A549 (cell line): ENCODE data around the gene MON2. TPM values are rescaled to one million over a fixed set of nuclear protein-coding genes. Genes with fewer than 3 reads are reported as not detected.
A peak's percentile ranks its signal among the peaks of the same experiment; 100 is the strongest.

Experiments
- ATAC-seq, 2 experiments: fragments of 200-7000 bp in 1 of 2; fragments of >200 bp in 1 of 2; cut with Nextera tagmentation in 1 of 2; cut with Tn5 transposase in 1 of 2; 3 replicates each; pipeline versions ENCODE4 v1.8.0 to v1.9.1; 2018 to 2020; ENCODE audit warnings: mild to moderate bottlenecking in 1 of 2, moderate library complexity in 1 of 2
- CTCF ChIA-PET: fragments of 300-600 bp; sonication (Branson Sonifier 250); formaldehyde crosslinking; extraction: SDS; loops from one replicate; lab custom pipeline; 2021; ENCODE audit warnings: antibody characterized with exemption, inconsistent platforms; lab: Yijun Ruan, JAX
- POLR2A ChIA-PET: fragments of 350-600 bp; formaldehyde crosslinking; extraction: SDS; loops from one replicate; lab custom pipeline; 2021; ENCODE audit warnings: antibody characterized with exemption, inconsistent platforms; lab: Yijun Ruan, JAX
- DNase-seq, 2 experiments: peaks; one replicate each; pipeline versions ENCODE4 v3.0.0 to v3.0.0-alpha.2; 2011 to 2016; ENCODE audit warnings: low read depth in 1 of 2, low spot score in 1 of 2
- FAIRE-seq: peaks from 2 replicates; lab custom pipeline; 2011; peaks lifted over from hg19 to GRCh38; lab: Jason Lieb, UNC
- H3K27ac ChIP-seq, 2 experiments: fragments of >200 bp; sonication (Bioruptor Twin); formaldehyde crosslinking; 3 replicates each; pipeline ENCODE4 v1.5.1; 2016 to 2017
- H3K4me1 ChIP-seq: fragments of >200 bp; sonication (Bioruptor Twin); formaldehyde crosslinking; 3 replicates; pipeline ENCODE4 v1.6.1; 2016
- H3K4me2 ChIP-seq: fragments of >200 bp; sonication (Bioruptor Twin); formaldehyde crosslinking; 3 replicates; pipeline ENCODE4 v1.6.1; 2016
- H3K4me3 ChIP-seq: fragments of >200 bp; sonication (Bioruptor Twin); formaldehyde crosslinking; 3 replicates; pipeline ENCODE4 v1.5.1; 2016
- H3K9me3 ChIP-seq: fragments of >200 bp; sonication (Bioruptor Twin); formaldehyde crosslinking; 3 replicates; pipeline ENCODE4 v1.6.1; 2016
- EHF ChIP-seq: fragments of 250-450 bp; sonication (Bioruptor Pico); IDR thresholded peaks from 2 replicates; pipeline ENCODE4 v1.5.0; 2020; ENCODE audit warnings: mild to moderate bottlenecking
- HEYL ChIP-seq: fragments of 250-450 bp; sonication (Bioruptor Pico); IDR thresholded peaks from 2 replicates; pipeline ENCODE4 v1.8.0; 2021; ENCODE audit warnings: mild to moderate bottlenecking, moderate library complexity
- HOXB5 ChIP-seq: fragments of 250-450 bp; sonication (Bioruptor Pico); IDR thresholded peaks from 2 replicates; pipeline ENCODE4 v1.5.0; 2020; ENCODE audit warnings: mild to moderate bottlenecking, moderate library complexity
- MAFK ChIP-seq: fragments of 450-650 bp; IDR thresholded peaks from 2 replicates; pipeline ENCODE4 v1.6.1; 2014; ENCODE audit not compliant: partially characterized antibody
- NFE2L2 ChIP-seq: fragments of 150-350 bp; conservative IDR thresholded peaks from 2 replicates; pipeline ENCODE4 v1.6.1; 2014; ENCODE audit warnings: low read length
- ZC3H11A ChIP-seq: fragments of 450-650 bp; IDR thresholded peaks from 2 replicates; pipeline ENCODE4 v1.6.1; 2014; ENCODE audit warnings: antibody characterized with exemption, mild to moderate bottlenecking
- ZSCAN20 ChIP-seq: fragments of 250-450 bp; sonication (Bioruptor Pico); IDR thresholded peaks from 2 replicates; pipeline ENCODE4 v1.8.0; 2022; ENCODE audit warnings: mild to moderate bottlenecking, moderate library complexity
- WGBS: methylation state at CpG from one replicate; pipeline ENCODE4 v1.1.6; 2017; ENCODE audit errors: missing lambda C conversion rate; 5-methylcytosine and 5-hydroxymethylcytosine counted together
- polyA plus RNA-seq, 4 experiments: library from polyadenylated mRNA; depleted of rRNA in 3 of 4; stranded (reverse); fragments of >200 nt; fragmentation: RNase III in 1 of 4; extraction: RNeasy Plus Mini Kit Qiagen cat#74134 plus additional on column Dnase treatment in 1 of 4; gene quantifications; 2 replicates in 3 of 4; 3 replicates in 1 of 4; pipeline ENCODE4 v1.2.3, GENCODE V29; 2011 to 2017
- TF ChIP-seq, protein P1 (sequence below): fragments of 200-600 bp; sonication (generic); IDR thresholded peaks from 2 replicates; pipeline ENCODE4 v1.6.1; 2016; ENCODE audit warnings: antibody characterized with exemption, mild to moderate bottlenecking, moderate library complexity
- TF ChIP-seq, protein P2 (sequence below): fragments of >200 bp; sonication (Bioruptor Twin); formaldehyde crosslinking; IDR thresholded peaks from 3 replicates; pipeline ENCODE4 v1.5.1; 2016
- TF ChIP-seq, protein P3 (sequence below): fragments of 250-450 bp; sonication (Bioruptor Pico); IDR thresholded peaks from 2 replicates; pipeline ENCODE4 v1.5.0; 2021; ENCODE audit warnings: mild to moderate bottlenecking, moderate library complexity, borderline replicate concordance

The MON2 gene
- polyA plus RNA-seq, 2 of the 4 experiments (the other 2 are of a cell fraction) = 17.1 to 27.7 TPM

DNA sequence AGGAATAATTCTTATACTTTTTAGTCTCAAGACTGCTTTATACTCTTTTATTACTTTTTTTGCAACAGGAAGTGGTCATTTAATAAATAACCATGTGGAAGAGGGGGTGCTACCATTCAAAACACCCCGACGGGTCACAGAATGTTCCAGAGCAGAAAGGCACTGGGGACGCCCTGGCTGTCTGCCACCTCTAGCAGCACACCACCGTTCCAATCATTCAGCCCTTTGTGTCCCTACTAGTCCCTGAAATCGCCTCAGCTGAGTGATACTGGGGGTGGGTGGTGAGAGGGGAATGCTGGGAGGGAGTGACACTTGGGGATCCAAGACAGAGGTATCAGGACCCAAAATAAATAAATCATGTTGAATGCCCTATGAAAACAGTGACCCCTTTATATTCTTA lies 52.4 kb downstream of the MON2 start:
- H3K27ac ChIP-seq = peak overlapping the region; percentile 54 to 62; a peak in 4 of 6 replicates
- WGBS = 56% methylated on average over 5 of the region's 5 CpGs
- POLR2A ChIA-PET = no interaction called here
- H3K4me3 ChIP-seq = peak overlapping the region; percentile 42; the same call in 2 of the 3 replicates
- ATAC-seq = peak in 1 of 2 experiments; percentile 41; a peak in 3 of 6 replicates
- peak overlapping the region; percentile 74 for H3K4me2 ChIP-seq
- CTCF ChIA-PET = interaction anchor here (1.0 to 1.8 kb wide), 4 partner anchors 23 to 294 kb away, joined by 3 to 8 read pairs (median 4); no protein-coding TSS in a partner anchor
- TF ChIP-seq HOXB5 (CRISPR knock-in tag) (no peak), NFE2L2 (no peak), ZSCAN20 (CRISPR knock-in tag) (no peak), ZC3H11A (no peak)
- TF ChIP-seq, protein P1, sequence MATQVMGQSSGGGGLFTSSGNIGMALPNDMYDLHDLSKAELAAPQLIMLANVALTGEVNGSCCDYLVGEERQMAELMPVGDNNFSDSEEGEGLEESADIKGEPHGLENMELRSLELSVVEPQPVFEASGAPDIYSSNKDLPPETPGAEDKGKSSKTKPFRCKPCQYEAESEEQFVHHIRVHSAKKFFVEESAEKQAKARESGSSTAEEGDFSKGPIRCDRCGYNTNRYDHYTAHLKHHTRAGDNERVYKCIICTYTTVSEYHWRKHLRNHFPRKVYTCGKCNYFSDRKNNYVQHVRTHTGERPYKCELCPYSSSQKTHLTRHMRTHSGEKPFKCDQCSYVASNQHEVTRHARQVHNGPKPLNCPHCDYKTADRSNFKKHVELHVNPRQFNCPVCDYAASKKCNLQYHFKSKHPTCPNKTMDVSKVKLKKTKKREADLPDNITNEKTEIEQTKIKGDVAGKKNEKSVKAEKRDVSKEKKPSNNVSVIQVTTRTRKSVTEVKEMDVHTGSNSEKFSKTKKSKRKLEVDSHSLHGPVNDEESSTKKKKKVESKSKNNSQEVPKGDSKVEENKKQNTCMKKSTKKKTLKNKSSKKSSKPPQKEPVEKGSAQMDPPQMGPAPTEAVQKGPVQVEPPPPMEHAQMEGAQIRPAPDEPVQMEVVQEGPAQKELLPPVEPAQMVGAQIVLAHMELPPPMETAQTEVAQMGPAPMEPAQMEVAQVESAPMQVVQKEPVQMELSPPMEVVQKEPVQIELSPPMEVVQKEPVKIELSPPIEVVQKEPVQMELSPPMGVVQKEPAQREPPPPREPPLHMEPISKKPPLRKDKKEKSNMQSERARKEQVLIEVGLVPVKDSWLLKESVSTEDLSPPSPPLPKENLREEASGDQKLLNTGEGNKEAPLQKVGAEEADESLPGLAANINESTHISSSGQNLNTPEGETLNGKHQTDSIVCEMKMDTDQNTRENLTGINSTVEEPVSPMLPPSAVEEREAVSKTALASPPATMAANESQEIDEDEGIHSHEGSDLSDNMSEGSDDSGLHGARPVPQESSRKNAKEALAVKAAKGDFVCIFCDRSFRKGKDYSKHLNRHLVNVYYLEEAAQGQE = no peak
- TF ChIP-seq, protein P2, sequence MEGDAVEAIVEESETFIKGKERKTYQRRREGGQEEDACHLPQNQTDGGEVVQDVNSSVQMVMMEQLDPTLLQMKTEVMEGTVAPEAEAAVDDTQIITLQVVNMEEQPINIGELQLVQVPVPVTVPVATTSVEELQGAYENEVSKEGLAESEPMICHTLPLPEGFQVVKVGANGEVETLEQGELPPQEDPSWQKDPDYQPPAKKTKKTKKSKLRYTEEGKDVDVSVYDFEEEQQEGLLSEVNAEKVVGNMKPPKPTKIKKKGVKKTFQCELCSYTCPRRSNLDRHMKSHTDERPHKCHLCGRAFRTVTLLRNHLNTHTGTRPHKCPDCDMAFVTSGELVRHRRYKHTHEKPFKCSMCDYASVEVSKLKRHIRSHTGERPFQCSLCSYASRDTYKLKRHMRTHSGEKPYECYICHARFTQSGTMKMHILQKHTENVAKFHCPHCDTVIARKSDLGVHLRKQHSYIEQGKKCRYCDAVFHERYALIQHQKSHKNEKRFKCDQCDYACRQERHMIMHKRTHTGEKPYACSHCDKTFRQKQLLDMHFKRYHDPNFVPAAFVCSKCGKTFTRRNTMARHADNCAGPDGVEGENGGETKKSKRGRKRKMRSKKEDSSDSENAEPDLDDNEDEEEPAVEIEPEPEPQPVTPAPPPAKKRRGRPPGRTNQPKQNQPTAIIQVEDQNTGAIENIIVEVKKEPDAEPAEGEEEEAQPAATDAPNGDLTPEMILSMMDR = no peak
- H3K4me1 ChIP-seq = peaks cover 42% of the 10 kb centered on the region
- peaks cover 6% of the 10 kb centered on the region; the same call in 2 of the 3 replicates for H3K9me3 ChIP-seq
- DNase-seq = peak in 1 of 2 experiments; percentile 21
- no peak for FAIRE-seq

DNA sequence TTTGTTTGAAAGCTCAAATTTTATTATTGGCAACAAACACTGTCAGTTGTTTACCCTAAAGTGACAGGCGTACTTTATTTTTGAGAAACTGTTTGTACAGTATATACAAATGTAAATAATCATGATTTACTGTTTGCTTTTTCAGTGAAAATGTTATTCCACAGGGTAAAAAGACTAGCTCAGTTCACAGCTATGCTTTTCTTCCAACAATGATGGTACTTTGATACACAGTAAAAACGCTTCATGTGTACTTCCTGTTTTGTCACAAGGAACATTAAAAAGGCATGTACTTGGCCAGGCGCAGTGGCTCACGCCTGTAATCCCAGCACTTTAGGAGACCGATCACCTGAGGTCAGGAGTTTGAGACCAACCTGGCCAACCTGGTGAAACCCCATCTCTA lies 53.7 kb downstream of the MON2 start:
- DNase-seq = peak in 1 of 2 experiments; percentile 40
- Histone ChIP-seq H3K9me3 (no peaks in the 10 kb centered on the region), H3K27ac (peak overlapping the region; percentile 33 to 54; a peak in 4 of 6 replicates), H3K4me3 (peak overlapping the region; percentile 42; the same call in 2 of the 3 replicates), H3K4me1 (peaks cover 45% of the 10 kb centered on the region), H3K4me2 (peak overlapping the region; percentile 74)
- ChIA-PET POLR2A (interaction anchor here (0.7 kb wide), 1 partner anchor 265 kb away, joined by 3 read pairs; no protein-coding TSS in a partner anchor), CTCF (interaction anchor here (1.2 to 1.4 kb wide), 3 partner anchors 270 to 293 kb away, joined by 3 to 4 read pairs (median 3); no protein-coding TSS in a partner anchor)
- TF ChIP-seq HEYL (CRISPR knock-in tag) = no peak
- TF ChIP-seq EHF = no peak
- TF ChIP-seq MAFK = no peak
- TF ChIP-seq ZC3H11A = no peak
- TF ChIP-seq, protein P2 = no peak
- TF ChIP-seq, protein P3, sequence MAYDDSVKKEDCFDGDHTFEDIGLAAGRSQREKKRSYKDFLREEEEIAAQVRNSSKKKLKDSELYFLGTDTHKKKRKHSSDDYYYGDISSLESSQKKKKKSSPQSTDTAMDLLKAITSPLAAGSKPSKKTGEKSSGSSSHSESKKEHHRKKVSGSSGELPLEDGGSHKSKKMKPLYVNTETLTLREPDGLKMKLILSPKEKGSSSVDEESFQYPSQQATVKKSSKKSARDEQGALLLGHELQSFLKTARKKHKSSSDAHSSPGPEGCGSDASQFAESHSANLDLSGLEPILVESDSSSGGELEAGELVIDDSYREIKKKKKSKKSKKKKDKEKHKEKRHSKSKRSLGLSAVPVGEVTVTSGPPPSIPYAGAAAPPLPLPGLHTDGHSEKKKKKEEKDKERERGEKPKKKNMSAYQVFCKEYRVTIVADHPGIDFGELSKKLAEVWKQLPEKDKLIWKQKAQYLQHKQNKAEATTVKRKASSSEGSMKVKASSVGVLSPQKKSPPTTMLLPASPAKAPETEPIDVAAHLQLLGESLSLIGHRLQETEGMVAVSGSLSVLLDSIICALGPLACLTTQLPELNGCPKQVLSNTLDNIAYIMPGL (CRISPR knock-in tag) = no peak
- no peak for FAIRE-seq
- WGBS = 45% methylated on average over 5 of the region's 5 CpGs
- ATAC-seq = peak; percentile 22 to 60; a peak in 3 of 6 replicates
